GM18502 (cell line): Measurements from ENCODE around the gene NRXN3.

ENCODE experiments used
- ATAC-seq: cut with Tn5 transposase; IDR thresholded peaks from one replicate; pipeline ENCODE4 v1.9.1; 2021; ENCODE audit warnings: mild to moderate bottlenecking; ENCODE audit not compliant: unreplicated experiment, poor library complexity

NRXN3 gene

GRCh38 chr14:79451601-79452000 lies 1281.4 kb downstream of the NRXN3 start:
- ATAC-seq, result no peak

- ATAC-seq, result no peak
Observed at GRCh38 chr14:79453276-79453675, 1283.1 kb downstream of the NRXN3 start.

GRCh38 chr14:79464468-79464867 lies 1294.3 kb downstream of the NRXN3 start:
- ATAC-seq, result no peak

GRCh38 chr14:79465651-79466050 lies 1295.5 kb downstream of the NRXN3 start:
- no peak for ATAC-seq

GRCh38 chr14:79466938-79467527 lies 1296.9 kb downstream of the NRXN3 start:
- ATAC-seq, result no peak

- no peak for ATAC-seq
Observed at GRCh38 chr14:79467835-79468234, 1297.7 kb downstream of the NRXN3 start.

GRCh38 chr14:79468486-79468885 lies 1298.3 kb downstream of the NRXN3 start:
- no peak for ATAC-seq

- no peak for ATAC-seq
Observed at GRCh38 chr14:79473651-79474050, 1303.5 kb downstream of the NRXN3 start.

GRCh38 chr14:79475887-79476532 lies 1305.8 kb downstream of the NRXN3 start:
- ATAC-seq, result no peak

GRCh38 chr14:79476552-79476951 lies 1306.4 kb downstream of the NRXN3 start:
- ATAC-seq, result no peak

- no peak for ATAC-seq
Observed at GRCh38 chr14:79480212-79480611, 1310.0 kb downstream of the NRXN3 start.

- no peak for ATAC-seq
Observed at GRCh38 chr14:79482825-79483224, 1312.7 kb downstream of the NRXN3 start.

GRCh38 chr14:79483477-79484388 lies 1313.6 kb downstream of the NRXN3 start:
- no peak for ATAC-seq

GRCh38 chr14:79487632-79488031 lies 1317.5 kb downstream of the NRXN3 start:
- ATAC-seq, result no peak

GRCh38 chr14:79491161-79491560 lies 1321.0 kb downstream of the NRXN3 start:
- no peak for ATAC-seq

GRCh38 chr14:79493081-79493645 lies 1323.0 kb downstream of the NRXN3 start:
- no peak for ATAC-seq

- no peak for ATAC-seq
Observed at GRCh38 chr14:79496701-79497100, 1326.5 kb downstream of the NRXN3 start.

GRCh38 chr14:79500489-79500888 lies 1330.3 kb downstream of the NRXN3 start:
- no peak for ATAC-seq

- no peak for ATAC-seq
Observed at GRCh38 chr14:79502136-79502750, 1332.1 kb downstream of the NRXN3 start.

GRCh38 chr14:79502751-79503148 lies 1332.6 kb downstream of the NRXN3 start:
- ATAC-seq, result no peak
